GM18870 (cell line): Measurements from ENCODE around the gene CES1.
"Not testable (repeated sequence)": the region's sequence is repeated elsewhere in the genome, so short reads cannot be mapped to it uniquely, and the experiment has no call there.

ENCODE experiments used
- ATAC-seq: cut with Tn5 transposase; IDR thresholded peaks from one replicate; pipeline ENCODE4 v1.9.1; 2021; ENCODE audit warnings: moderate library complexity; ENCODE audit not compliant: unreplicated experiment

CES1 gene

DNA sequence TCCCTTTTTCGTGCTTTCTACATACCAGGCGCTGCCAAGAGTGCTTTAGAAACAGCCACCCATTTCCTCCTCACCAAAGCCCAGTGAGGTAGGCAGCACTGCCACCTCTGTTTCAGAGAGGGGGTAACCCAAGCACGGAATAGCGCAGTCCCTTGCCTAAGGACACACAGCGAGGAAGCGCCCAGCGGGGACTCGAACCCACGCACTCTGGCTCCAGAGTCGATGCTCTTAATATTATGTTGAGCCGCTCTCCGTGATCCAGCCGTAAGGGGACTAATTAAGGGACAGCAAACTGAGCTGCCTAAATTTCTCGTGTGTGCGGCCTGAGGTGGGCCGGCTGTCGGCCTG lies 497 bp downstream of the CES1 start:
- ATAC-seq = no peak

DNA sequence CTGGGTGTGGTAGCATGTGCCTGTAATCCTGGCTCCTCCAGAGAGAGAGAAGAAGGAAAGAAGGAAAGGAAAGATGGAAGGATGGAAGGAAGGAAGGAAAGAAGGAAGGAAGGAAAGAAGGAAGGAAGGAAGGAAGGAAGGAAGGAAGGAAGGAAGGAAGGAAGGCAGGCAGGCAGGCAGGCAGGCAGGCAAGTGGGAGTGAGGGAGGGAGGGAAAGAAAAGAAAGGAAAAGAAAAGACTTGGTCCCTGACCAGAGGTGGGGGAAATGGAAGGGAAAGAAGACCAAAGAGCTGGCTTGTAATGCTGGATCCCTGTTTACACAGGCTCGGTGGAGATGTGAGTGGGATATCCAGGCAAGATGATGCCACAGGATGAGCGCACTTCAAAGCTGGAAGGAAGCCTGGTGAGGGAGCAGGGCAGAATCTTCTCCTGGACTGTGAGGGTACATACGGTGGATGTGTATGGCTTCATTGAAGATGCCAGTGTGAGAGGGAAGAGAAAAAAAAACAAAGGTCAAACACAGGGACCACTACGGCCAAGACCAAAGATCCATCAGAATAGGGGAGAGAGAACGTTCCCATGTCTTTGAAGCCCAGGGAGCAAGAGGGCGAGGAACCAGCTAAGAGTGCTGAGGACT lies 2.1 kb downstream of the CES1 start:
- ATAC-seq = no peak

DNA sequence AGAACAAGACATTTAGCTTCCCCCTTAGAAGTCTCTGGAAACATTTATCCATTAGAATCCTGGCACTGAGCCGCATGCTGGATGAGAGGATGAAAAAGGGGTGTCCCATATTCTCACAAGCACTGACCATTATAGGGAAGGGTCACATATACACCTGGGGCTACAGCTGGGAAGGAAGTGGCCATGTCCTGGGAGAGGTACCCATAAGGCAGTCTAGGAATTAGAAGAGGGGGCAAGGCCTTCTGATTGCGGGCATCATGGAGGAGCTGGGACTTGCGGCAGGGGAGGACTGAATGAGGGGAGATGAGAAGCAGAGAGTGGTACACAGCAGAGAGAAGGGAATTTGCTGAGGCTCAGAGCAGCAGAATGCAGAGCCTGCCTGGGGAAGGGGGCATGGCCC lies 3.7 kb downstream of the CES1 start:
- ATAC-seq = not testable (repeated sequence)

DNA sequence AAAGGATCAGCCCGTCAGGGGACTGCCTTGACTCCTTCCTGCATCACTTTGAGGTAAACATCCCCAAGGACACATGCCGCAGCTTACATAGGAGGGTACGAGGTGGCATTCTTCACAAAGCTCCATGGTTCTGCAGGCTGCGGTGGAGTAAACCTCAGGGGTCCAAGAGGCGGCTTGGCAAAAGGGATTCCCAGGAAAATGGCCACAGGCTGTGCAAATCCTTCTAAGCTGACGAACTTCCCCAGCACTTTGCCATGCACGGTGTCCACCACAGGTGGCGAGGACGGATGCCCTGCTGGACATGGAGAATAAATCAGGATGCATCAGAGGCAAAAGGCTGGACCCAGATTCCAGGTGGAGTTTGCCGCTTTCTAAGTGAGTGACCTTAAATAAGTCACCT lies 4.2 kb downstream of the CES1 start:
- no peak for ATAC-seq

DNA sequence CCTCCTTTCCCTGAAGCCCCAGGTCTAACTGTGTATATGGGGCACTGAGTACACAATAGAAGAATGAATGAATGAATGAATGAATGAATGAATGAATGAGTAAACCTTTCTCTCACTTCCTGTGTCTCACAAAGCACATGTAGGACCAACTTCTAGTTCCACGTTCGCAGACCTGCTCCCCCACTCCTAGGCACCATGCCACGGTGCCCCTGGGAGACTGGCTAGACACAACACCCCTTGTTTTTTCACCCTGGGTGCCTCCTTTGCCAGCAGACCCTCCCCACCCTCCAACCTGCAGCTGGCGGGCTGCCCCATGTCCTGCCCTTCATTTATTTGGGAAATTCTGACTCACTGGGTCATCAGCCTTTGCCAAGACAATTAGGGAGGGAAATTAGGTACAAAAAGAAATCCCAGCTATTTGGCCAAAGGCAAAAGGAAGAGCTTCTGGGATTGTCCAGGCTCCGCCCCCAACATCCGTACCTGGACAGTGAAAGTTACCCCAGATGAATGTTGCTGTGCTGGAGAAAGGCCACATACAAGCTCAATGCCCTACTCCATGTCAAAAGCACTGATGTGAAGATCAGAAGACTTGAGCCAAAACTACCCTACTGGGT lies 7.7 kb downstream of the CES1 start:
- ATAC-seq = no peak

DNA sequence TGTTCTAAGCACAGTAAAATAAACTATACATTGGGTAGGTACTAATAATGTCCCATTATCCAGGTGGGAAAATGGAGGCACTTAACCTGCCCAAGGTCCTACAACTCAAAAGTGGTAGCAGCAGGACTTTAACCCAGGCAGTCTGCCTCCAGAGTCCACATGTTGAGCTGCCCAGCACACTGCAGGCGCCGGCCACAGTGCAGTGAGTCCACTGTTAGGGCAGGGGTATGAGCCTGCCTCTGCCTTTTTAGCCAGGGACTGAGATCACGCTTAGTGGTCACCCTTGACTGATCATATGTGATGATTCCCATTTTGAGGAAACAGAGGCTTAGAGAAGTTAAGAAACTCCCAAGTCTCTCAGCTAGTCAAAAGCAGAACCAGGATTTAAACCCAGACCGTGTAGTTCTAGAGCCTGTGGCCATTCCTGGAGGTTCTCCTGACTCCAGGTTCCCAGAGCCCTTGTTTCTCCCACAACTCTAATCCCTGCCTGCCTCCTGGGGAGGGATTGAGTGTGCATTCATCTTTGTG lies 8.4 kb downstream of the CES1 start:
- ATAC-seq = no peak

DNA sequence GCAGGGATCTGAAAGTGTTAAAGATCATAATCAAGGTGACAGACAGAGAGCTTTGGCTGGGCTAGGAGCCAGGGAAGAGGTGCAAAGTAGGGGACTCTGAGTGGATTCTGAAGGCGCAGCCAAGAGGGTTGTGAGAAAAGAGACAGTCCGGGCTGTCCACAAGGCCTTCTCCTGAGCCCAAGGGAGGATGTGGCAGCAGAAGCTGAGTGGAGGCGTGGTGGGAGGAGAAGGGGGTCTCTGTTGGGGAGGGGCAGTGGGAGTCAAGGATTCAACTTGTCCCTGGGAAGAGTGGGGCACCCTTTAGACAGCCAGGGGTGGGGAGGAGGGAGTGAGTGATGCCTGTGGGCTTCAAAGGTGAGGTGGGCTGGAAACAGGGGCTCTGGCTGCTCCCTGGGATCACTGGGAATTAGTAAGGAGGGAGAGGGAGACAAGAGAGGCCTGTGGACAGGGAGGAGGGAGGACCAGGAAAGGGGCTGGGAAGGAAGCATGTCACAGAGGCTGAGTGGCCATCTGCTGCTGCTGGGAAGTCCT lies 10.6 kb downstream of the CES1 start:
- ATAC-seq = no peak

DNA sequence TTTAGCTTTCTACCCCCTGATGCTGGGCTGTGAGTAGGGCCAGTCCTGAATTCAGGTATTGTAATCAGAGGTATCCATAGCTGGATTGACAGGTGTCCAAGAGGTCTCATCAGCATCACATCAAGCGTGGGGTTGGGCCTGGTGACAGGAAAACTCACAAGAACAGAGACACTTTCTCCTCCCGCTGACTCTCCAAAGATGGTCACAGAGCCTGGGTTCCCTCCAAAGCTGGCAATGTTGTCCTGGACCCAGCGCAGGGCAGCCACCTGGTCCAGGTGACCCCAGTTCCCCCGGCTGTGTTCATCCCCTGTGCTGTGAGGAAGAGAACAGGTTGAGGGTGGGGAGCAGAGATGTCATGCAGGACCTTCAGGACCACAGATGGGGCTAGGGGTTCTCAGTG lies 11.7 kb downstream of the CES1 start:
- no peak for ATAC-seq

DNA sequence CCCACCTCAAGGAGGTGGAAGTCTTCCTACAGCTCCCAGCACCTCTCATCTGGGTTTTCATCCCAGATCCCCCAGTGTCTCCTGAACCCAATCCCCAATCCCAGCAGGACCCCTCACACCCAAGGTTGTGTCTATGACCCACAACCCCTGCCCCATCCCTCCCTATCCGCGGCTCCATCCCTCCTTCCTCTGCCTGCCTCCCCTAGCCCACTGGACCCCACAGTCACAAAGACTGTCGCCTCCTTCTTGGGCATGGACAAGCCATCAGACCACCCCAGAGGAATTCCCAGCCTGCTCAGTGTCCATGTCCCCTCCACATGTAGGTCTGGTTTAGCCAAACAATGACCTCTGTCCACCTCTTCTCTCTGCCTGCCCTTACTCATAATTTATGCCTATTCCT lies 12.3 kb downstream of the CES1 start:
- no peak for ATAC-seq

DNA sequence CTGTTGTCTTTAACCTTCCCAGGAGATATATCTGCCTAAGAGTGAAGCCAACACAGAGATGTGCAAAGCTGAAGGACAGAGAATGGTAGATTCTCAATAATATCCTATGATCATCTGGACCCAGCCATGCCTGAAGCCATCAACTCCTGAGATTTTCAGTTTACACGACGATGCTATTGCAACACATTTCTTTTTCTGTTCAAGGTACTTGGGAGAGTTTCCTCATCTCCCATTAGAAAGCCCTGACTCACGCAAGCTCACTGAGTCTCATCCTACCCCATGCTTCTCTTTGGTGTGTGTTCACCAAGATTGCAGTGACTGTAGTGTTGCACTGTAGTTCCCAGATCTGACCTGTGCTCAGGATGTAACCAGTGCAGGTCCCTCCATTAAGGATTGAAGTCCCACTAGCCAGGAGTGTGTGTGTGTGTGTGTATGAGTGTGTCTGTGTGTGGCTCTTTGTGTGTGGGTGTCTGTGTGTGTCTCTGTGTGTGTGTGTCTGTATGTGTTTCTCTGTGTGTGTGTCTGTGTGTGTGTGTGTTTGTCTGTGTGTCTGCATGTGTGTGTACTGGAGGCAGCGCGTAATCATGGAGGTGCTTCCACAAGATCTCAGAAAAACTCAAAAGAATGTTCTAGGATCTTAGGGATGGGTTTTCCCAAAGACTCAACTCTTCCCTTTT lies 15.5 kb downstream of the CES1 start:
- ATAC-seq = no peak

DNA sequence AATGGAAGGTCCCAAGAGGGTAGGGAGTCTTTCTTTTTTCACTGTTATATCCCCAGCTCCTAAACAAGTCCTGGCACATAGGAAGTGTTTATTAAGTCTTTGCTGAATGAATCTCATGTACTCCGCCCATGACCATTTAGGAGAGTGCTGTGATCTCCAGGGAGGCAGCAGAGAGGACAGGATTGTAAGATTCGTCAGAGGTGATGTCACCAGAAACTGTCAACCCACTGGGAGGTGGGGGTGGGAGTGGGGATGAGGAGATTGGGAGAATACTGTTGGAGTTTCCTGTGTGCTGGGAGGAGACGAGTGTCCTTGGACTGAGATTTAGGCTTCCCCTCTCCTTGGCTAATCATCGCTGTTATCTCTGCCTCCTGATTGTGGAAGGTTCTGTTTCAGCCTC lies 16.7 kb downstream of the CES1 start:
- not testable (repeated sequence) for ATAC-seq

DNA sequence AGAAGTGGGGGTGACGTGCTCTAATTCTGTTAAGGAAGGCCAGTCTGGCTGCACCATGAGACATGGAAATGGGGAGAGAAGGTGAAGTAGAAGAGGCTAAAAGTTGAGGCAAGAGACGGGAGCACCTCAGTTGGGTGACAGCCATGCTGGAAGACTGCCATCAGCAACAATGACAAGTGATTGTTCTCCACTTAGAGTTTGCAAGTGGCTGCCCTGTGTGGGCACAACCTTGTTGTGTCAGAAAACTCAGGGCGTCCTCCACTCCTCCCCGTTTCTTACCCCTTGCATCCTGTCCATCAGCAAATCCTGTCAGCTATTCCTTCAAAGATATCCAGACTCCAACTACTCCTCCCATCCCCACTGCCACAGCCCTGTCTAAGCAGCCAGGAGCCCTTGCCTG lies 17.6 kb downstream of the CES1 start:
- ATAC-seq = no peak

DNA sequence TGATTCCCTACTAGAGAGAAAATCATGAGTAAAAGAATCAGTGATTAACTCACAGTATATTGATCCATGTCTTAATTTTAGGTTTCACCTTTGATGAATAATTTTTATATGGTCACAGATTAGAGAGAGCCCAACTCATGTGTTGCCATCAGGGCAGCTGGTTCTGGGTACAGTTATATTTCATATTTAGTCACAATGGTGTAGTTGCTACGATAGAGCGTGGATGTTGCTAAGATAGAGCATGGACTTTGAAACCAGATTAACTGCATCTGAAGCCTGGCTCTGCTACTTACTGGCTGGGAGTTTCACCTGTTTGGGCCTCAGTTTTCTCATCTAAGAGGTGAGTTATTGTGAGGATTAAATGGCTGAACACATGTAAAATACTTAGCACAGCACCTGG lies 18.7 kb downstream of the CES1 start:
- ATAC-seq = not testable (repeated sequence)

DNA sequence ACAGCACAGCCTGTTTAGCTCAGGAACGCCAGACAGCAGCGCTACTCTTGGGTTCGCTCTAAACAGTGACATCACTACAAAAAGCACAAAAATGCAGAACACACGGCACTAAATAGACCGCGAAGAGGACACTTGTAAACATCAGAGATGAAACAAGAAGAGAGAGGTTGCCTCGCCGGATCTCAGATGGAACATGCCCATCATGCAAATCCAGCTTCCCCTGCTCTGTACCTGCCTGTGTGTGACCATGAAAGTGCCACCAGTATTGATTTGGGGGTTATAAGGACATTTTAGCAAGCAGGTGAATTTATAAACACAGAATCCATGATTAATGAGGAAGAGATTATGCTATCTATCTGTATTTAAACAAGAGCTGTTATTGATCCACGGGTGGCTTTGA lies 19.2 kb downstream of the CES1 start:
- ATAC-seq = not testable (repeated sequence)

DNA sequence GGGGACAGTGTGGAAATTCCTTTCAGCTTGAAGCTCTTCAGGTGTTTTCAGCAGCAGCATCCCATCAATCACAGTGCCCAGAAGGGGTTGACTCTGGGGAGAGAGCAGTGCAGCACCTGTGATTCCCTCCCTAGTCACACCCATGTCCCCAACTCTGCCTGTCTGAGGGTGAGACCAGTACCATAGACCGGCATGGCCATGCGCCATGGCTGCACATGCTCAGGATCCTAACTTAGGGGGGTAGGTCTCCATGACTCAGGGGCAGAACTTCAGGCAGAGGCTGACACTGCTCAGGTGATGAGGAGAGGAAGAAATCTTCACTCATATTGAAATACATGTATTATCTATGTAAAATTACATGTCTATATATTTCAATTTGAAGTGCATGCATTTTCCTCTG lies 19.9 kb downstream of the CES1 start:
- ATAC-seq = no peak

DNA sequence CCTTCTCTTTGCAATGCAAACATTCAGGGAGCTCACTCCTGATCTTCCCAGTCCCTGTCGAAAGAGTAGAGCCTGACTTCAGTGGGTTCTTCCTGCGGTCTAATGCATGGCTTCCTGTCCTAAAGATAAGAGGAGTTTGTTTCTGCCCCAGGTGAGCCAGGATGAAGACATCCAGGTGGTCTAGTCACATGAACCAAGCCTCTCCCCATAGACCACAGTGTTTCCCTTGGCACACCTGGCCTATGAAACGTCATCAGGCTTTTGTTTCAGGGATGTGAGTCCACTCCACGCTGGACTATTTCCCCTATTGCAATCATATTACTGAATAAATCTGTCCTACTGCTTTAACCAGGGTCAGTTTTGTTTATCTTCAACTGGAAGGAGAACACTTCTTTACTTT lies 21.1 kb downstream of the CES1 start:
- no peak for ATAC-seq

DNA sequence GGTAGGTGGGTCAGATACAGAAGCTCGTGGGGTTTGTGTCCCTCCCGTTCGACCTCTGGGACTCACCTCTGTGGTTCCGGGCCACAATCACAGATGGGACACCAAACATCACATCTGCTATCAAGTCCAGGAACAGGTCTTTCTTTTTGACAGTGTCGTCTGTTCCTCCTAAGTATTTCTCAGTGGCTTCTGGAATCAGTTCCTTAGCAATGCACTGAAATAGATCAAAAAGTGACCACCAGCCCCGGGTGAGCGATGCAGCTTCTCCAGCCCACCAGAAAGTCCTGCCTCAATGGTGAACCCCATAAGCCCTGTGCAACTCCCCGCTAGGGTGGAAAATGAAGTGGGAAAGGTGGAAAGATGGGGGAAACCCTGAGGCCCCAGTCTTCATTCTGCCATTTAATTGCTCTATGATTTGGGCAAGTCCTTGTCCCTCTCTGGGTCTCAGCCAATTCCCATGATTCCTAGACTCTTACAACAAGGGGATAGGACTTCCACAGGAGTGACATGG lies 22.4 kb downstream of the CES1 start:
- ATAC-seq = no peak

DNA sequence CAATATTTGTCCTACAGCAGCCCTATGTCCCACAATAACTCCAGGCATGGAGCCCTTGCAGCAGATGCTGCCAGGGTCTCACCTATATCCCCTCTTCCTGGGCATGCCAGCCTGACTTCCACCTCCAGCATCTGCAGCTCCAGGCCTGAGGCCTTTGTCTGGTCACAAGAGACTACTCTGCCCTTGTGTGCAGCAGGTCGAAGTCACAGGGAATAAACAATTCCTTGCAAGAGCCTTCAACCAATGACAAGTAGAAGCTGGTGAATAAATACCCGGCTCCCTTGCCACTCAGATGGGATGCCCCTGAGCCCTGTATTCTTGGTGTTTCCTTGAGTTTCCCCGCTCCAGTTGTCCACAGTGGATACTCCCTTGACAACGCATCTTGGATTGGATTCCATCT lies 23.0 kb downstream of the CES1 start:
- ATAC-seq = no peak

DNA sequence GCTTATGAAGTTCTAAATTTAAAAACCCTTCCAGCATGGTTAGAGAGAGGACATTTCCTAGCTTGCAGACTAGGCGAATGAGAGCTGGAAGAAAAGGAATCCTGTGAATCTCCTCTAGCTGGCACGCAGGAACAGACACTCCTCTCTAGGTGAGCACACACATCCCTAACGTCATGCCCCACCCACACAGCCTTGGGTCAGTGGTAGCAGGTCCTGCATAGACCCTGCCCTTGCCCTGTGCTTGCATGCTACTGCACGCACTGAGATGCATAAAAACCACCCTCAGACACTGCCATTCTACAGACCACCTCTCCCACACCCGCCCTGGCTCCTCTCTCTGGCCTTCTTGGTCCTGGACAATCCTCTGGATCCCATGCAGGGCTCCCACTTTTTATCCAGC lies 23.5 kb downstream of the CES1 start:
- ATAC-seq = no peak

DNA sequence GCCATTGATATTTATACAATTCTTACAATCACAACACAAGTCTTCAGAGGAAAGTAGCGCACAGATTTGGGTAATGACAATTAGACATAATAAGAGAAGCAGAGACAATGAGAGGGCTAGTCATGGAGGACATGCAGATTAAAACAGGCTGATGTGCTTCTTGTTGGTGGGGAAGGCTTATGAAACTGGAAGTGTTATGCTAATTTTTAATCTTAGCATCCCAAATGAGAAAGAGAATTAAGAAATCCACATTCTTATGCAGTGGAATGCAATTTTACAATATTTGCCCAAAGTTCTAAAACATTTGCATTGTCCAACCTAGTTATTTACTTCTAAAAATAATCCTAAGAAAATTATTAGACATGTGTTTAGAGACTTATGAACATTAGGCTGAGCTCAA lies 24.6 kb downstream of the CES1 start:
- not testable (repeated sequence) for ATAC-seq

DNA sequence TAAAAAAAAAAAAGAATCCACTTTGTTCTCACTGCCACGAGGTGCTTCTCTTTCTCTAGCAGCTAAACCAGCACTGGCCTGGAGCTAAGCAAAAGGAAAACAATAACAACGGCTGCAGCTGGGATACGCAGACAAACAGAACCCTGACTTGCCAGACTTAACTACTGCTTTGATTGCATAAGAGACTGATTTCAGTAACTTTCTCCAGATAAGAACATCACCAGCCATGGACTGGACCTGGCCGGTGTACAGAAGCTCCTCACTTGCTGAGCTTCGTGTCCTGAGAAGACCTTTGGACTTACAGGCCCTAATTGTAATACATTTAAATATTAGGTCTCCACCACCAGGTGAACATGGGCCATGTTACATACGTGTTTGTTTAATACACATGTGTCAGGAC lies 27.8 kb downstream of the CES1 start:
- not testable (repeated sequence) for ATAC-seq

DNA sequence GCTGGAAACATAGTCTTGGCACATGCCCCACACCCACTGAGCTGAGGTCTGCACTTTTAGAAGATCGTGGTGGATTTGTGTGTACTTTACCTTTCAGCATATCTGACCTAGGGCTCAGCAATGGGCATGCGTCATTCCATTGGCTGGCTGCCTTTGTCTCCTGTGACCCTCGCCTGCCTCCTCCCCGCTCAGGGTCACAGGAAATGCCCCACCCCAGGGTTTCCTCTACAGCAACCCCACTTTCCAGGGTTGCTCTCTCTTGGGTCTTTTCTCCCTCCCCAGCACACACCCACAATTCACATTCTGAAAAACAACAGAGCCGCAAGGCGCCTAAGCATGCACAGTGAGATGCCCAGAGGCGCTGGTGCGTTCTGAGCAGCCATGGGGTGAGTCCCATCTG lies 29.2 kb downstream of the CES1 start:
- ATAC-seq = not testable (repeated sequence)
